Measurements from ENCODE around the gene DCC.
A peak's percentile ranks its signal among the peaks of the same experiment; 100 is the strongest.

Gene DCC

DNA sequence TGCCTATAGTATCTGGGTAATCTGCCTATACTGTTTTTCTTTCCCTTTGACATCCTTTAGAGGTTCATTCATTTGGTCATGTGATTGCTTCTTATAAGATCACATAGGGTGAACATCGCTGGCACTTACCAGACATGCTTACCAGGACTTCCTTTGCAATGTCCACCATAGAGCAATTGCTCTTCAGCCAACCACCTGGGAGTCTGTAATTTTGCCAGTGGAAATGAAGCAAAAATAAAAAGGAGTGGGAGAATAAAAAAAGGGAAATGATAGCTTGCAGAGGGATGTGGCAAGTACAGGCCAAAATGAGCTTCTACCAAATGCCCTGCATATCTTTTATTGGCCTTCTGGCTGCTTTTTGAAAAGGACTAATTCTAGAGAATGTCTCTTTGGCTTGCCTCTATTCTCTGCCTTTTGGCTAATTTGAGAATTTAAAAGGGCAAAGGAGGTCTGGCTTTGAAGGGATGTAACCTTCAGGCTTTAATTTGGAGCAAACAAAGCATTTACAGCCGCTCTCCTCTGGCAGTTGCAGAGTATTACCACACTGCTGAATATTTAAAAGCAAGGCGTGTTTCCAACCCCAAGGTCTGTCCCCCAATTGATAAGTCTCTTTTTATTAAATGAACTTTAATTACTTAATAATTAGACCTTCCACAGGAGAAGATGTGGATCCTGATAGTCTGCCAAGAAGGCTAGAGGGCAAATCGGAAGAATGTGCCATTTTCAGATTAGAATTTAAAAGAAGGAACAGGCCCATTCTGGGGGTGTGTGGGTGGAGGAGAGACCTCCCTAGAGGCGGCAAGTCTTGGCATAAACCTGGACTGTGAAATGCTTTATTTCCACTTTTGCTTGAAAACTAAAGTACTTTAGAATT is 557.9 kb downstream of the DCC start:
- no peak overlapping the region for H3K27ac ChIP-seq
- H3K4me3 ChIP-seq: no peak overlapping the region
- DNase-seq (ENCODE audit: low spot score): no peak
- TF ChIP-seq, protein P1, sequence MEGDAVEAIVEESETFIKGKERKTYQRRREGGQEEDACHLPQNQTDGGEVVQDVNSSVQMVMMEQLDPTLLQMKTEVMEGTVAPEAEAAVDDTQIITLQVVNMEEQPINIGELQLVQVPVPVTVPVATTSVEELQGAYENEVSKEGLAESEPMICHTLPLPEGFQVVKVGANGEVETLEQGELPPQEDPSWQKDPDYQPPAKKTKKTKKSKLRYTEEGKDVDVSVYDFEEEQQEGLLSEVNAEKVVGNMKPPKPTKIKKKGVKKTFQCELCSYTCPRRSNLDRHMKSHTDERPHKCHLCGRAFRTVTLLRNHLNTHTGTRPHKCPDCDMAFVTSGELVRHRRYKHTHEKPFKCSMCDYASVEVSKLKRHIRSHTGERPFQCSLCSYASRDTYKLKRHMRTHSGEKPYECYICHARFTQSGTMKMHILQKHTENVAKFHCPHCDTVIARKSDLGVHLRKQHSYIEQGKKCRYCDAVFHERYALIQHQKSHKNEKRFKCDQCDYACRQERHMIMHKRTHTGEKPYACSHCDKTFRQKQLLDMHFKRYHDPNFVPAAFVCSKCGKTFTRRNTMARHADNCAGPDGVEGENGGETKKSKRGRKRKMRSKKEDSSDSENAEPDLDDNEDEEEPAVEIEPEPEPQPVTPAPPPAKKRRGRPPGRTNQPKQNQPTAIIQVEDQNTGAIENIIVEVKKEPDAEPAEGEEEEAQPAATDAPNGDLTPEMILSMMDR (IDR thresholded peaks at IDR 0.05): no peak

DNA sequence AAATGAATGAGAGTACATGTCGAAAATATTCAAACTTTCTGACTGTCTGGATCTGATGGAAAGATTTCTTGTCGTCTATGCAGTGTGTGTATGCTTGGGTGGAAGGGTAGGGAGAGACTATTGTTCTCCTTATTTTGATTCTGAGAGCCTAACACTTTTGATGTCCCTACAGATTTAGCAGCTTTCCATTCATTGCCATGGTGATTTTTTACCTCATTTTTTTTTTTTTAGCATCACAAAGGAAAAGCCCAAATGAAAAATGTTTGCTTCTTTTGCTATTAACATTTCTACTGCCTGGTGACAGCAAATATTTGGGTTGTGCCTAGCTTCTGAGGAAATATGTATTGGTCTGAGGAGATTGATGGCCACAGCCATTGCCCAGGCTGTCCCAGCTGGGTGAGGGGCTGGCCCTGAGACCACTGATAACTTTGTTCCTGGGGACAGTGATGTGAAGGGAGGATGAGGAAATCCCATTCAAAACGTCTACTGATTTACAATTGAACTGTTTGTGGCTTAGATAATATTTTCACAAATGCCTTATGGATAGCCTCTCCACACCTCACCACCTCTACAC is 558.6 kb downstream of the DCC start:
- Histone ChIP-seq H3K27ac (no peak overlapping the region), H3K4me3 (no peak overlapping the region)
- TF ChIP-seq, protein P1 (IDR thresholded peaks at IDR 0.05): no peak
- DNase-seq (ENCODE audit: low spot score): no peak

DNA sequence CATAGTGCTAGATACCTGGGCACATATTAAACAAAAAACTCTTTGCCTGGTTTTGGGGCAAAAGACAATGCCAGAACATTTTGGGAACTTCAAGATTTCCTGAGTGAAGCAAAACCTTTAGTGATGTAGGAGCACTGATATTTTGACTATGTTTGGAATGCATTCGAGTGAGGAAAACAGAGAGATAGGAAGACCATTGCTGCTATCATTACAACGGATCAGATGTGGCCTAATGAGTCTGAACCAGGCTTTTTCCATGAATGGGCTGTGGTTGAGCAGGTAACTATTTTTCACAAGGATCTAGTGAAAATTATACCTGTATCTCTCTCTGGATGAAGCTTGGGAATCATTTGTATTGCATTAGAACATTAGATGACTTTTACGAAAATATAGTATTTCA is 562.2 kb downstream of the DCC start:
- TF ChIP-seq, protein P1 (IDR thresholded peaks at IDR 0.05): no peak
- H3K4me3 ChIP-seq: no peak overlapping the region
- DNase-seq (ENCODE audit: low spot score): no peak
- no peak overlapping the region for H3K27ac ChIP-seq

DNA sequence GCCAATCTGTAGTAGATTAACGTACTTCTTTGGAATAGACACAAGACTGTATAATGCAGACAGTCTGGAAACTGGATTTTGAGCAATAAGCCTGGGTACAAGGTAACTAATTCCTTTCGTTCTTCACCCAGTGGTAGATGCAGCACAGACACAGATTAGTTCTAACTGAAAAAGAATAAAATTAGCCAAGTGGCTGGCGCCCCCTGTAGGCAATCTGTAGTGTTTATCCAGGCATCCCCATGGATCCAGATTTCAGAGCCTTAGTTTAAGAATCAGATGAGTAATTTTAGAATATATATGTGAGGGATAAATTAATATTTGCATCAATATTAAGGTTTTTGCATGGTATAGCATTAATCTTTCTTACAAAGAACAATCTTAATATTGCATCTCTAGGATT is 563.9 kb downstream of the DCC start:
- TF ChIP-seq, protein P1 (IDR thresholded peaks at IDR 0.05): no peak
- no peak for DNase-seq (ENCODE audit: low spot score)
- Histone ChIP-seq H3K27ac (no peak overlapping the region), H3K4me3 (no peak overlapping the region)

DNA sequence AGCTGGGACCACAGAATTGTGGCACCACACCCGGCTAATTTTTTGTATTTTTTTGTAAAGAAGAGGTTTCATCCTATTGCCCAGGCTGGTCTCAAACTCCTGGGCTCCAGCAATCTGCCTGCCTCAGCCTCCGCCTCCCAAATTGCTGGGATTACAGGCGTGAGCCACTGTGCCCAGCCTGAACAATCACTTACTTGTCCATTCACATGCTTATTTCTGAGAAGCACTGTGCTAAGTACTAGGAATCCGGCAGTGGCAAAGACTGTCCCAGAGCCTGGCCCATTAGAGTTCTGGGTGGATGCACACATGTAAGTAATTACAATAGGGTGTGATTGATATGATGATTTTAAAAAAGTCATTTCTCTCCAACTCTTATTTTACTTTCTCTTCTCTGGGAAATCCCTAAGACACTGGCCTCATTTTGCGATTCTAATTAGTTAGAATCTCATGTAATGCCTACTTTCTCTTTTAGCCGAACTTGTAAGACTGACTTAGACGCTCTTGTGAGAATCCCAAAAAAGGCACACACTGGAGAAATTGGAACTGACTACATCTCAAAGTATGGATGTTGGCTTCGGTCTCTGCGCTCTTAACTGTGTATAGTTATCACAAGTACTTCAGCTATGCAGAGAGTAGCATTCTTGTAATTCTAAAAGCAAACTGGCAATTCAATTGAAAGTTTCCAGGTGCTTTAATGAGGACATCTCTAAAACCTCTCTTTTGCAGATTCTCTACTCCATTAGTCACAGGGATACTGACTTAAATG is 567.7 kb downstream of the DCC start:
- Histone ChIP-seq H3K27ac (no peak overlapping the region), H3K4me3 (peak overlapping the region; percentile 17)
- DNase-seq (ENCODE audit: low spot score): no peak
- TF ChIP-seq, protein P1 (IDR thresholded peaks at IDR 0.05): no peak

DNA sequence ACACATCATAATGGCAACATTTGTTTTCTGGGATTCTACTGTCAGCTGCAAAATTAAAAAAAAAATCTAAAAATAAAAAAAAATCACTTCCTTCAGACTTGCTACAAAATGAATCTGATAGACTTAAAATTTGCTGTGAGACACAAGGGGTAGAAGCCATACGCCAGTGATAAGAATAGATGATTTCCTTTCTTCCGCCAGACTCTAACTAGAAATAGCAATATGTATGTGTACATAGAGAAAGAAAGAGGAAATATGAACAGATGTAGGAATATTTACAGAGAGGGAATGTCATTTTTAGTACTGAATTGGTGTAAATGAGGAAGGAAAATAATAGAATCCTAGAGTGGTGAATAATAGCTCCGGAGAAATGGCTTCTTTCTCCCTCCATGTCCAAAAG is 574.2 kb downstream of the DCC start:
- Histone ChIP-seq H3K27ac (no peak overlapping the region), H3K4me3 (no peak overlapping the region)
- TF ChIP-seq, protein P1 (IDR thresholded peaks at IDR 0.05): no peak
- no peak for DNase-seq (ENCODE audit: low spot score)
